GM21390 (cell line): ENCODE measurements around the gene IFIT3.

ENCODE experiments used
- ATAC-seq: cut with Tn5 transposase; IDR thresholded peaks from one replicate; pipeline ENCODE4 v1.9.1; 2021; ENCODE audit not compliant: unreplicated experiment

The IFIT3 gene

DNA sequence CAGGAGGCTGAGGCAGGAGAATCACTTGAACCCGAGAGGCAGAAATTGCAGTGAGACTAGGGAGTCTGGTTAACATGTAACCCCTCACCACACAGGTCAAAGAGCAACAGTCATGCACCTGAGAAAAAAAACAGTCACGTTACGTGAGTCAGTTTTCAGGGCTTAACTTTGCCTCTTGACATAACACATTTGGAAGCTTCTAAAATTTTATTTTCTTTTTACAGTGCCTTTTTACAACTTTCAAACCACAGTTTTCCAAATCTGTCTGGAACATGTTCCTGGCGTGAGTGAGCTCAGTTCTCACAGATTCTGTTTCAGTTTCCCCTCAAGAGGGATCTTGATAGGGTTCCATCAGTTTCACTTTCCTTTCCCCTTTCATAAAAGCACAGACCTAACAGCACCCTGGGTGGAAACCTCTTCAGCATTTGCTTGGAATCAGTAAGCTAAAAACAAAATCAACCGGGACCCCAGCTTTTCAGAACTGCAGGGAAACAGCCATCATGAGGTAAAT, 4.4 kb downstream of the IFIT3 start:
- ATAC-seq: peak; percentile 38

DNA sequence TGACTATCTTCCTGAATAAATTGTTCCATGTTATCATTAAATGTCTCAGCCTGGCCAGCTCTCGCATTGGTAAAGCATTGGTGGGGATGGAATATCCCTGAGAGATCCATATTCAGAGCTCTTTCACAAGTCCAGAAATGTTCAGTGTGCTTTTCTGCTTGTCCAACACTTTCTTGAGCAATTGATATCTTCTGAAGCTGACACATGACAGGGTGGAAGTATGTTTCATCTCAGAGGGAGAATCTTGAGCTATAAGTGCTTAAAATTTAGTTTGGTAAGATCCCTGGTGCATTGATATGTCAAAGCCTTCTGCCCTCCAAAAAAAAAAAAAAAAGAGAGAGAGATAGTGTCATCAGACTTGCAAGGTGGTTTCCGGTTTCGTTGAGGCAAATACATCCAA, 7.4 kb downstream of the IFIT3 start:
- ATAC-seq: no peak

DNA sequence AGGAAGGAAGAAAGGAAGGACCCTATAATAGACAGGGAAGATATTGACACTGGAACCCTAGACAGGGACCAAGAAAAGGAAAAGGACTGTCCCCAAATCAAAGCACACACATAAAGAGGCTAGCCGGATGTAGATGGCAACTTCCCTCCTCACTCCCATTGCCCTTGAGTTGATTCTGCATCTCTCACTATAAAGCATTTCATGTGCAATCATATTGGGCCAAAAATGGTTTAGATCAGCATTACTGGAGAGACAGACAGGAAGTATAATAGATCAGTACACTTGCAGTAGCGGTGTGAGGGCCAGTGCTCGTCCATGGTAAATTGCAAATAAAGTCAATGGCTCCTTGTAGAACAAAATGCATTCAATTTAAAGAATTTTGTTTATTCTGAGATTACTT, 8.4 kb downstream of the IFIT3 start:
- ATAC-seq: no peak

DNA sequence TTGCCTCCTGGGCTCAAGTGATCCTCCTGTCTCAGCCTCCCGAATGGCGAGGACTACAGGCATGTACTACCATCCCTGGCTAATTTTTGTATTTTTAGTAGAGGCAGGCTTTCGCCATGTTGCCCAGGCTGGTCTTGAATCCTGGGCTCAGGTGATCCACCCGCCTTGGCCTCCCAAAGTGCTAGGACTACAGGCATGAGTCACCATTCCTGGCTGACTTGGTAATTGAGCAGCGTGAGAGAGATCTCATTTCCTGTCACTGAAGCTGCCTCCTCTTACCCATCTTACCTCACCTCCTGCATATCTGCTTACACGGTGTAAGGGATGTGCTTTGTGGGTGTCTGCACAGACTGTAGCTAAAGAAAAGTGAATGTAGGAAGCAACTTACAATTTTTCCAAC, 9.7 kb downstream of the IFIT3 start:
- peak; percentile 27 for ATAC-seq

DNA sequence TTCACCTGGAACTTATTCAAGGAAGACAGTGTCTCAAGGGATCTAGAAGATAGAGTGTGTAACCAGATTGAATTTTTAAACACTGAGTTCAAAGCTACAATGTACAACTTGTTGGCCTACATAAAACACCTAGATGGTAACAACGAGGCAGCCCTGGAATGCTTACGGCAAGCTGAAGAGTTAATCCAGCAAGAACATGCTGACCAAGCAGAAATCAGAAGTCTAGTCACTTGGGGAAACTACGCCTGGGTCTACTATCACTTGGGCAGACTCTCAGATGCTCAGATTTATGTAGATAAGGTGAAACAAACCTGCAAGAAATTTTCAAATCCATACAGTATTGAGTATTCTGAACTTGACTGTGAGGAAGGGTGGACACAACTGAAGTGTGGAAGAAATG, 10.9 kb downstream of the IFIT3 start:
- no peak for ATAC-seq

GRCh38 chr10:89339875-89340274, 12.1 kb downstream of the IFIT3 start:
- no peak for ATAC-seq

DNA sequence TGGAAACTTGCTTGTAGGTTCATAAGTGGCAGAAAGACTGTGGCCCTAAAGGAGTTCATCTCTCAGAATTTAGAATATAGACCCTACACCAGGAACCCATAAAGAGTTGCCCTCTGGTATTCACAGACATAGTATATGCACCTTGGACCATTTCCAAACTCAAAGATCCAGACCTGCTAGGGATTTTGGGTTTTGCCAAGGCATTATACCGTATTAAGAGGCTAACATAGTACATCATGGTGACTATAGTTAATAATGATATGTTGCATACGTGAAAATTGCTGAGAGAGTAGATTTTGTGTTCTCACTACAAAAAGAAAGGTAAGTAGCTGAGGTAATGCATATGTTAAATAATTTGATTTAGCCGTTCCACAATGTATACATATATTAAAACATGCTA, 13.9 kb downstream of the IFIT3 start:
- no peak for ATAC-seq

- no peak for ATAC-seq
Observed at GRCh38 chr10:89342206-89342958, 14.6 kb downstream of the IFIT3 start.

GRCh38 chr10:89343089-89343767, 15.4 kb downstream of the IFIT3 start:
- ATAC-seq: no peak

DNA sequence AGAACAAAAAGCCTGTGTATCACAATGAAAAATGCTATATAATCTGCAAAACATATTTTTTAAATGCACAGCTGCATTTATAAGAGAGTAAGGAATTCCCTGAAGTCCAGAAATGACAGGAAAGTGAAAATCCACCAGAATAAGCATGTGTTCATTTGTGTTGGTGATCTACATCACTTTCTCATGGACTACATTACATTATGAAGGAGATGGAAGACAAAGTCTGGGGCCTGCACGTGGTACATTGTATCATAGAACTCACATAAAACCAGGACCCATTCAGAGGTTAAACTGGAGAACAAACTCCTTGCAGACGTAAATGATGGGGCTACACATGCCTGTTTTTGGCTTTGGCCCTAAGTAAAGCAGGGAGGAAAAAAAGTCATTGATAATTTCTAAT, 16.4 kb downstream of the IFIT3 start:
- no peak for ATAC-seq

DNA sequence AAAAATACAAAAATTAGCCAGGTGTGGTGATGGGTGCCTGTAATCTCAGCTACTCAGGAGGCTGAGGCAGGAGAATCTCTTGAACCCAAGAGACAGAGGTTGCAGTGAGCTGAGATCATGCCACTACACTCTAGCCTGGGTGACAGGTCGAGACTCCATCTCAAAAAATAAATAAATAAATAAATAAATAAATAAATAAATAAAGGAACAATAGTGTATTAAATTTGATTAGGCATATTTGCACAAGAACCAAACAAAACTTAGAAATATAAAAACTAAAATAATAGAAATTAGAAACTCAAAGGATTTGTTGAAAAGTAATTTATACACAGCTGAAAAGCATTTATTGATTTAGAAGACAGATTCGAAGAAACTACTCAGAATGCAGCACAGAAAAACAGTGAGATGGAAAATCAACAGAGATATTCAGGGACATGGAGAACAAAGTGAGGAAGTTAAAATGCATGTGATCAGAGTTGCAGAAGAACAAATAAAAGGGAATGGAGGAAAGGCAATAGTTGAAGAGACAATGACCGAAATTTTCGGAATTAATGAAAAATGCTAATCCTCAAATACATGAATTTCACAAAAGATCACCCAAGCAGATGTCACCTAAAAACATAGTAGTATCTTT, 17.7 kb downstream of the IFIT3 start:
- no peak for ATAC-seq

- ATAC-seq: no peak
Observed at GRCh38 chr10:89346405-89347254, 18.8 kb downstream of the IFIT3 start.

GRCh38 chr10:89347701-89348457, 20.1 kb downstream of the IFIT3 start:
- ATAC-seq: no peak

DNA sequence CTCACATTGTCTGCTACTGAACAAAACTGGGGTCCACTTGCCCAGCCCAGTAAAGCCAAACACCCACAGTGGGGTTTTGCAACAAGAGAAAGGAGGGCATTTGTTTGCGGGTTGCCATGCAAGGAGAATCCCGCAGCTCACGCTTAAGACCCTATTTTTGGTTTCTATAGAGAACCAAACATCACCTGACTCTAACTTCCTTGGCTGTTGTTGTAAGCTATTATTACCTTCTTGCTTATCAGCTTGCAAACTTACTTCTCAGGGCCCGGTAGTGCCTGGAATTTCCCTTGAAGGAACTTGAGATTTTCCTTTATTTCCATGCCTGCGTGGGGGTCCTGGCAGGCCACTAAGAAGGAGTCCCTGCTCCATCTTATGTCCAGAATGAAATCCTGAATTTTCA, 20.7 kb downstream of the IFIT3 start:
- no peak for ATAC-seq

DNA sequence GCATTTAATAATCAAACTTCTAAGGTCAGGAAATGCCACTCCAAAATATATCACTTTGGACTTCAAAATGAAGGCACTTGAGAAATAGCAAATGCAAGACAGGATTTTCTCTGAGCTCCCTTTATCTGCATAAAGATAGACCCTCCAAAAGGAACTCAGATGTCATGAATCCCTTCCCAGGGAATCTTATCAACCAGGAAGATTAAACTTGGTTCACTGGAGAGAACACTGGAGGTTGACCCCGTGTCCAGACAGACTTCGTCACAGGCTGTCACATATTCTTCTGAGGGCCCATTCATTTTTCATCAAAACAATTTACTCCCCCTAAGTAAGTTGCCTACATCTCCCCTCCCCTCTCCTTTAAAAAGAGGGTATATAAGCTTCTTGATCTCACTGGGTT, 21.2 kb downstream of the IFIT3 start:
- no peak for ATAC-seq

DNA sequence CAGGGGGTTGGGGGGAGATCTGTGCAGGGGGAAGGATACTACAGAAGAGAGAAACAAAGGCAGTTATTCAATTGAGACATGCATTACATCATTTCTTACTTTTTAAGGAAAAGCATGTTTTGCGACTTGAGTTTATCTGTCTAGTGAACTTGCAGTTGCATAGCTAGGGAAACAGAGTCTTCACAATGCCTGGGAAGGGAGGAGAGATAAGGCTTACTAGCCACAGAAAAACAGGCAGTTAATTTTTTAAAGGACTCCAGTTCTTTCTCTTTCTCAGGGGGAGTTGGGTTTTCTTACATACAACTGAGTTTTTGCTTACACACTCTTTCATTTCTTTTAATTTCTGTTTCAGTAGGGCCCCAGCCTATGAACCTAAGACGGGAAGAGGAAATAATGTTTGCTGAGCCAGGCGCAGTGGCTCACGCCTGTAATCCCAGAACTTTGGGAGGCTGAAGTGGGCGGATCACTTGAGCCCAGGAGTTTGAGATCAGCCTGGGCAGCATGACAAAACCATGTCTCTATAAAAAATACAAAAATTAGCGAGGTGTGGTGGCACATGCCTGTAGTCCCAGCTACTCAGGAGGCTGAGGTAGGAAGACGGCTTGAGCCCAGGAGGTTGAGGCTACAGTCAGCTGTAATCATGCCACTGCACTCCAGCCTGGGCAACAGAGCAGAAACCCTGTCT, 23.0 kb downstream of the IFIT3 start:
- ATAC-seq: peak; percentile 41

DNA sequence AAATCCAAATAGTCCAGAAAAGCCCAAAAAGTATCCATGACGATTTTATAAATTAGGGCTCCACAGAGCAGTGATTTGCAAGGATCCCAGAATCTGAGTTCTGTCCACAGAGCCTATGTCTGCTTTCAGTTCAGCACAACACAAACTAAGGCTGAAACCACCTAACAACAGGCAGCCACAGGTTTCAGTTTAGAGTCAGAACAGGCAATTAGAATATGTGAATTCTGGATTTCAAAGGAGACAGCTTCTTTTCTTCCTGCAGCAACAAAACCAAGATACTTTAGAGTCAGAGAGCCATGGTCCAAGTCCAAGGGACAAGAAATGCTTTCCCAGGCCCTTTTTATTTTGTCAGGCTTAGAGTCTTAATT, 23.6 kb downstream of the IFIT3 start:
- peak; percentile 82 for ATAC-seq

DNA sequence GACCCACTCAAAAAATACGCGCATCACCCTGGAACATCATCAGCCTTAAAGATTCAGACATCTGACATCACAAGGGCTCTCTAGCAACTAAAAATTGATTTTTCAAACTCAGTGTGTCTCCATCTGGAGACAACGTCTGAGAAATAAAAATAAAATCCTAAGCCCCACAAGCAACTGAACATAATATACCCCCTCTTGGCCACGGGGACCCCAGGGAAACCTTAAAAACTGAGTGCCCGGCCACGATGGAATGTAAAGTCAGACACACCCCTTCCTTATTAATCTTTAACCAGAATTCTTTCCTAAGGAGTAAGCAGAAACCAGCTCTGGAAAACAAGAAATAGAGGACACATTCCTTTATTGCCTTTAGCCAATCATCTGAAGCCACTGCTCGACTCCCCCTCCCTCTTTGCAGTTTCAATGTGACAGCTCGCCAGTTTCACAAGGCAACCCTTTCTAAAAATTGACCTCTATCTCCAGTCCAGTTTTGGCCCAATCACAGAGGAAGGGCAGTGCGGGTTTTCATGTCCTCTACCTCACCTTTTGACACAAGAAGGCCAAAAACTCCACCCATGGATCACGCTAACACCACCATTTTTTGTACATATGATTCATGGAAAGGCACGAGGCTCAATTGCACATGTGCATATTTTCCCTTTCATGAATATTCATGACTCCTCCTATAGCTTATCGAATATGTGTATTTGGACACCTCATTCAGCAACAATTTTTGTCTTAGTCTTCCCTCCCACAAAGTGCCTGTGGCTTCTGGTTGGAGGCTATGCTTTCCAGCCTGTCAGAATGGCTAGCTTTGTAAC, 24.2 kb downstream of the IFIT3 start:
- ATAC-seq: no peak

- no peak for ATAC-seq
Observed at GRCh38 chr10:89352802-89353201, 25.0 kb downstream of the IFIT3 start.
